NCI-H226 (cell line): Measurements from ENCODE around the gene CDYL2.
"Not testable (repeated sequence)": the region's sequence is repeated elsewhere in the genome, so short reads cannot be mapped to it uniquely, and the experiment has no call there.

Source experiments
- DNase-seq: peaks from one replicate; pipeline ENCODE4 v3.0.0-alpha.2; 2015

CDYL2 gene

DNA sequence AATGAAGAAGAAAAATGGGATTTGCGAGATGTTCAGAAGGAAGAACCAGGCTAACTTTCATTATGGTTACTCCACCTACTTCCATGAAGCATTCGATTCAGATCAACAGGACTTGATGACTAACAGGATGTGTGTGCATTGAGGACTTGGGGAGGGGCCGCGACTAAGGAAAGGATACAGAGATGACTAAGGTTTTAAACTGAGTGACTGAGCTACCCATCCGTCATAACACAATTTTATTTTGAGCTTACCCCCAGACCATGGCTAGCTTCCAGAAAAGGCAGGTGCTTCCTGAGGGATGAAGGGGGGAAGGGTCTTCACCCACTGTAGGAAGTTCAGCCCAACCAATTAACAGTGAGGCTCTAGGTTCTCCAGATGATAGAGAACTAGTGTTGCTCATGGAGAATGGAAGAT lies 2.5 kb upstream of the CDYL2 start:
- peak; percentile 77 for DNase-seq

DNA sequence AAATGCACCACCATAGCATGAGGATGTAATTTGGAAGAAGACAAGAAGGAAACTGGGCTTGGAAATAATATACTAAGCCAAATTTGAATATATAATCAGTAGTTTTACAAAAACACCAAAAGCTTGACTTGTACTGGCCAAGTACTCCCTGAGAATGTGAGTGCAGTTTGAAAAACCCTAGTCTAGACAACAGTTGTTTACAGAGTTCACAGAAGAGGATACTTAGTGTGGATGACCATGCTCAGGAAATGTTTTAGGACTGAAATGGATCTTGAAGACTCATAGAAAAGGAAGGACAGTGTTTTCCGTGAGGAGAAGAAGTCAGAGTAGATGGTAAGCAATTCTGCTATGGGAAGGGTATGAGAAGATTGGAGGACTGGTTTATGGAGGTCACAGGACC lies 1.9 kb upstream of the CDYL2 start:
- no peak for DNase-seq

DNA sequence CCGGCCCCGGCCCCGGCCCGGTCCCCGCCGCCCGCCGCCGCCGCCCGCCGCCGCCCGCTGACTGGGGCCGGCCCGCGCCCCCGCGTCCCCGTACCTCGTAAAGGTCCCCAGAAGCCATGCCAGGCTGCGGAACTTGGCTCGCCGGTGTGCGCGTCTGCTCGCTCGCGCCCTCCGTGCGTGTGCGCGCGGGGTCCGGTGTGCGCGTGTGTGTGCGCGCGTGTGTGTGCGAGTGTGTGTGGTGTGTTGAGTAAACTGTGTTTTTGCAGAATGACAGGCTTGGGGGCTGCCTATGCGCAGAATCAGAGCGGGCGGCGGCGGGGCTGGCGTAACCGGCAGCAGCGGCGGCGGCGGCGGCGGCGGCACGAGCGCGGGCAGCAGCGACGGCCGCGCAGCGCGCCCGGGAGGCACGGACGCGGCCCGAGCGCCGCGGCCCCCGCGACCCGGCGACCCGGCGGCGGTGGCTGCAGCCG lies 307 bp downstream of the CDYL2 start:
- DNase-seq = peak; percentile 27

DNA sequence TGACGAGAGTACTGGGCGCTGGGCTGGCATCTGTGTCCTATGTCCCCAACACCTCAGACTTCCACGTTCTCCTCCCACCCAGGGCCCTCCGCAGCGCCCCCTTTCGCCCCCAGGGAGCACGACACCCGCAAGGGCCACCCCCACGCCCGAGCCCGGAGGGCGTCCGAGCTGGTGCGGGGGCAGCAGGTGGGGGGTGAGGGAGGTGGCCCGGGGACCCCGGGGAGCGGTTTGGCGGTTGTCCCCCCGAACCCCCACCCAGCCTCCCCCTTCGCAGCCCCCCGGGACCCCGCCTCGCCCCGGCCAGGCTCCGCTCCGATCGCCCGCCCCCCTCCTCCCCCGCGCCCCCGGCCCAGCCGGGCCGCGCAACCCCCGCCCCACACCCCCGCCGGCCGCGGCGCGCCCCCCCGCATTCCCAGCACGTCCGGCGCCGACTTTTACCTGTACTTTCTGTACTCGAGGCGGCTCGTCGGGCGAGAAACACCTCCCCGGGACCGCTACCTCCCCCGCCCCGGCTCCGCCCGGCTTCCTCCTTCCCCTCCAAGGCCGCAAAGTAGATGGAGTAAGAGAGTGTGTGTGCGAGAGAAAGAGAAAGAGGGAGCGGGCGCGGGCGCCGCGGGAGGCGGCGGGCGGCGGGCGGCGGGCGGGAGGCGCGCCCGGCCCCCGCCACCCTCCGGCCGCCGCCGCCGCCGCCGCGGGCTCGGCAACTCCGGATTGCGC lies 901 bp downstream of the CDYL2 start:
- peak; percentile 32 for DNase-seq

DNA sequence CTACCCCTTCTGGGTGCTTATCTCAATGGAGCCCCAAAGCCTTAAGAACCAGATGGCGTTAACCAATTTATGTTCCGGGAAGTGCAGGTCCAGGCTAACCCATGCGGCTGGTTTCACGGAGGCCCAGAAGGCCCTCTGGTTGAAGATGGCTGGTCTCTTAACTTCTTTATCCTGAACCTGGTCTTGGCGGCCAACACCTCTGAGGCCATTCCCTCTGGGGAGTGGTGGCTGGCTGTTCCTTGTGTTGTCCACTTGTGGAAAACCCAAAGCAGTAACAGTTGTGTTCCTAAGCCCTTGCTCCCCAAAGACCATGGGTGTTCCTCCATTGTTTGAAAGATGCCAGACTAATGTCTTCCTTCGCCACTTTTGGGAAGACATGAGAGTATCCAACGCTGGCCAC lies 1.5 kb downstream of the CDYL2 start:
- DNase-seq = no peak

DNA sequence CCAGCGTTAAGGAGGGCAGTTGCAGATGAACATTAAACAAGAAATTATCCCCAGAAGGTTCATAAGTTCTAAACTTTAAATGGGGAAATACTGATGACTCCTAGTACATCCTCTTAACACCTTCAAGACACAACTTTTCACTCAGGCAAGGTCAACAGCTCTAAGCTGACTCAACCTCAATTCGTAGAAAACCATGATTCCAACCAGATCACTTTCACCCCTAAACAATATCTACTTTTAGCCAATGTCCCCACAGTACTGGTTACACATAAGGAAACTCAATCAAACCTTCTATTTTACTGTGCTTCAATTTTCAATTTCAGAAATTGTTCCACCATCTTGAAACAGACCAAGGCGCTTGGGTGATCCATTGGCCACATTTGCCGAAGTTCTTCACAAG lies 2.3 kb downstream of the CDYL2 start:
- DNase-seq = no peak

DNA sequence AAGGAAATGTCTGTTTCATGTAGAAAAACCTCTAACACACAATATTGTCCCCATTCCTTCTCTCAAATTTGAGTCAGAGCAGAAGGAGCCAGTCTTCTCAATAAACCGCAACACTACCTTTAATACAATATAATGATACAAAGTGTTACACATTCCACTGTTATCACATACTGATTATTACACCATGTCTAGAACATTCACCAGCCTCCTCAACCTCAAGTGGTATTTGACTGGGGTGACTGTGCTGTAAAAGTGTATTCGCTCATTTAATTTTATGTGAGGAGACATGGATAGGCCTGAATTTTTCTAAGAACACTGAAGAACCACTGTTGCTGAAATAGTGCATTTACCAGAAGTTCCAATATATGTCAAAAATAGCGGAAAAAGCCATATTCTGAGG lies 10.3 kb downstream of the CDYL2 start:
- DNase-seq = peak; percentile 51

DNA sequence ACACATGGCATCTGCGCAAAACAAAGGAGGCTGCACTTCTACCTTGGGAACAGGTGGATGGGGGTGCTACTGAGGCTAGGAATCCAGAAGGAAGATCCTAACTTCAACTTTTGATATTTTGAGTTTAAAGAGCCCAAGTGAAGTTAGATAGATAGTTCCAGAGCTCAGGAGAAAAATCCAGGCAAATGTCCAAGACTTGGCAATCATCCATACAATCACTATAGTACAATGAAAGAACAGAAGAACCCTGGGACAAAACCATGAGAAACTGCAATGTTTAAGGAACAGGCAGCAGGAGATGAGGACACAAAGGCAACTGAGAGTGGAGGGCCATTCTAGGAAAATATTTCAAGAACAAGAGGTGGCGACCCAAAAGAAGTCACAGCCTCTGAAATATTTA lies 12.4 kb downstream of the CDYL2 start:
- peak; percentile 31 for DNase-seq

DNA sequence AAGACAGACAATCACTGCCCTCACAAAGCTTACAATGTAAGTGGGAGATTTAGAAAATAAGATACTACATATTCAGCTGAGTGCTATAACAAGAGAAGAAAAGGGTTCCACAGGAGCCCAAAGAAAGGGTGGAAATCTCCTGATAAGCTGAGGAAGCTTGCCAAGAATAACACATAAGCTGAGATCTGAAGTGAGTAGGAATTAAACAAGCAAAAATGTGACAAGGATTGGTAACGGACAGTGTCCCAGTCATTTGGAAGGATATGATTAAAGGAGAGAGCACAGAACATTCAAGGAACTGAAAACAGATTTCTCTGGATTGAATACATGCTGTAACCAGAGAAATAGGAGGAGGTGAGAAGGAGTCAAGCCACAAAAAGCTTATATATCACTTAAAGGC lies 13.0 kb downstream of the CDYL2 start:
- DNase-seq = peak; percentile 7

DNA sequence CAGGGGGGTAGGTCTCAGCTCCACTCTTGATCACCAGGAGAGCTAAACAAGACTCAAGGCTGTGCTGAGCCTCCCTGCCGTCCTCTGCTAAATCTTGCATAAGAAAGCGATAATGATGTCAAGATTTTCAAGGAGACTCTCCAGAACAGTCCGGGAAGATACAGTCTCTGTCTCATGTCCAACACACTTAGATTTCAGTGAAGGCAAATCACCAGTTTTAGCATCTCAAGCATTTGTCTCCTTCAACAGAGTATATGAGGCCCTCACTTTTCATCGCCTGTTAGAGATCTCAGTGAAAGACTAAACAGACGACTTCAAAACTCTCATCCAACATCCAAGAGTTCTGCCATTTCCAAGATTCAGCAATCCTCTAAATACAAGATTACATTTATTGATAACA lies 13.6 kb downstream of the CDYL2 start:
- DNase-seq = no peak

DNA sequence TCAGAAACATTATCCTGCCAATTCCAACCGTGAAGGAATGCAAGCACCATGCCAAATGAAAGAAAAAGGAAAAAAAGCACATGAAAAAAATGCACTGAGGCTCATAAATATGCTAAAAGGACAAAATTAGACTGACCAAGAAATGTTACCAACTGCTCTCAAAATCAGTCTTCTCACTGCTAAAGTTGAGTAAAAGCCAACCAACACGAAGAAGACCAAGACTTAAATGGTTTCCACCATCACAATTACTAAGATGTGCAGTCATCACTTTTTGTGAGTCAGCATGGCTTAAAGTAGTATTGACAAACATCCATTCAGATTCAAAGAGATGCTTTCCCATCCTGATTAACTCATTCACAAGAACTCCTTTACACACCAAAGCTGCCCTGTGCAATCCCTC lies 16.4 kb downstream of the CDYL2 start:
- no peak for DNase-seq

DNA sequence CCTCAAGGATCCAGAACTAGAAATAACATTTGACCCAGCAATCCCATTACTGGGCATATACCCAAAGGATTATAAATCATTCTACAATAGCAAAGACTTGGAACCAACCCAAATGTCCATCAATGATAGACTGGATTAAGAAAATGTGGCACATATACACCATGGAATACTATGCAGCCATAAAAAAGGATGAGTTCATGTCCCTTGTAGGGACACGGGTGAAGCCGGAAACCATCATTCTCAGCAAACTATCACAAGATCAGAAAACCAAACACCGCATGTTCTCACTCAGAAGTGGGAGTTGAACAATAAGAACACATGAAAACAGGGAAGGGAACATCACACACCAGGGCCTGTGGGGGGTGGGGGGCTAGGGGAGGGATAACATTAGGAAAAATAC lies 17.8 kb downstream of the CDYL2 start:
- not testable (repeated sequence) for DNase-seq

DNA sequence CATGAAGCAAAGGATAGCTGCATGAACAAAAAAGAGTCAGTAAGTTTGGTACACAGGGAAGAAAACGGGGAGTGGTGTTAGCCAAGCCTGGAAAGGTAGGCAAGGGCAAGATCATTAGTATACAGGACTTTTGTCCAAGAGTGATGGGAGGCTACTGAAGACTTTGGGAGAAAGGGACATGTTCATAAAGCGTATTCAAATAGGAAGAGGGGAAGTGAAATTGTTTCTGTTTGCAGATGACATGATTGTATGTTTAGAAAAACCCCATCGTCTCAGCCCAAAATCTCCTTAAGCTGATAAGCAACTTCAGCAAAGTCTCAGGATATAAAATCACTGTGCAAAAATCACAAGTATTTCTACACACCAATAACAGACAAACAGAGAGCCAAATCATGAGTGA lies 19.4 kb downstream of the CDYL2 start:
- no peak for DNase-seq

DNA sequence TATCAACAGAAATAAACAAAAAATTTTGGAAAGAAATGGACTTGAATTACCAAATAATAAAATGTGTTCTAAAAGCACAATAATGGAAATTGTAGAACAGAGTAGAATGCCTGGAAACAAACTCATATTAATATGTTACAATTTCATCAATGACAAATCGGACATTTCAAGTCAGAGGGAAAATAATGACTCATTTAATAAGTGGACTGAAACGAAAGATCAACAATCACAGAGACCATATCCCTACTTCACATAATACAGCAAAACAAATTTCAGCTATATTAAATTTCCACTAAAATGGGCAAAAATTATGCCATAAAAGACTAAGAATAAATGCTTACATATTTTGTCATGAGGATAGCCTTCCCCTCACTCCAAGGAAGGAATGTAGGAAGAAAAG lies 25.7 kb downstream of the CDYL2 start:
- no peak for DNase-seq

DNA sequence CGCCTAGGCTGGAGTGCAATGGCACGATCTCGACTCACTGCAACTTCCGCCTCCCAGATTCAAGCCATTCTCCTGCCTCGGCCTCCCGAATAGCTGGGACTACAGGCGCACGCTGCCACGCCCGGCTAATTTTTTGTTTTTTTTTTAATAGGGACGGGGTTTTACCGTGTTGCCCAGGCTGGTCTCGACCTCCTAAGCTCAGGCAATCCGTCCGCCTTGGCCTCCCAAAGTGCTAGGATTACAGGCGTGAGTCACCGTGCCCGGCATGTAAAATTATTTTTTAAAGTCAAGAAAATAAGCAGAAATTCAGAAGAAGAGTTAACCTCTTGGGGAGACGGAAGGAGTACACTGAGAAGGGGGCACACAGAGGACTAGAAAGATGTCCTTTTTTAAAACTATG lies 27.5 kb downstream of the CDYL2 start:
- no peak for DNase-seq

DNA sequence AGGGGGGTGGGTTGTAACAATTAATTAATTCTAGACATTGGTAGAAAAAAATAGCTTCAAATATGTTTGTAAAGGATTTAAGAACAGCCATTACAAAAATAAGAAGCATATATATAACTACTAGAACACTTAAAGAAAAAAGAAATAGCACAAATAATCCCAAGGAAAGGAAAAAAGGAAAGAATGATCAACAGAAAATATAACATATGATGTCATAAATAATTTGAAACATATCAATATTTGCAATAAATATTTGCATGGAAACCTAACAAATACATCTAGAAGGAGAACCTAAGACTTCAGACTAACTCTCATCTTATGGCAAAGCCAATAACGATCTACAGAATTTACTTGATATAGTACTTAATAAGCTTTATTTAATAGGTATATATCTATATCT lies 28.9 kb downstream of the CDYL2 start:
- no peak for DNase-seq

DNA sequence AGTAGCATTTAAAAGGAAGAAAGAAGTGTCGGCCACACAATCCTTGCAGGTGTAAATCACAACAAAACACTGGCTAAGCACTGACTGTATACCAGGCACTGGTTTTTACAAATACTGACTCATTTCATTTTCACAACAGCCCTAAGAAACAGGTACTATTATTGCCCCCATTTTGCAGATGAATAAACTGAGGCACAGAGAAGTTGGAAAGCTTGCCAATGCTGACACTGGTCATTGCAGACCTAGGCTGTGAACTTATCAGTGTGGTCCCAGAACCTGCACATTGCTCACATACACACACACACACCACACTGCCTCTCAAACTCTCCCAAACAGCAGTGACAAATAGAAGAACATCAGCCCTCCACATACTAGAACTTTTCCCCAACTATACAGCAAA lies 37.6 kb downstream of the CDYL2 start:
- no peak for DNase-seq

DNA sequence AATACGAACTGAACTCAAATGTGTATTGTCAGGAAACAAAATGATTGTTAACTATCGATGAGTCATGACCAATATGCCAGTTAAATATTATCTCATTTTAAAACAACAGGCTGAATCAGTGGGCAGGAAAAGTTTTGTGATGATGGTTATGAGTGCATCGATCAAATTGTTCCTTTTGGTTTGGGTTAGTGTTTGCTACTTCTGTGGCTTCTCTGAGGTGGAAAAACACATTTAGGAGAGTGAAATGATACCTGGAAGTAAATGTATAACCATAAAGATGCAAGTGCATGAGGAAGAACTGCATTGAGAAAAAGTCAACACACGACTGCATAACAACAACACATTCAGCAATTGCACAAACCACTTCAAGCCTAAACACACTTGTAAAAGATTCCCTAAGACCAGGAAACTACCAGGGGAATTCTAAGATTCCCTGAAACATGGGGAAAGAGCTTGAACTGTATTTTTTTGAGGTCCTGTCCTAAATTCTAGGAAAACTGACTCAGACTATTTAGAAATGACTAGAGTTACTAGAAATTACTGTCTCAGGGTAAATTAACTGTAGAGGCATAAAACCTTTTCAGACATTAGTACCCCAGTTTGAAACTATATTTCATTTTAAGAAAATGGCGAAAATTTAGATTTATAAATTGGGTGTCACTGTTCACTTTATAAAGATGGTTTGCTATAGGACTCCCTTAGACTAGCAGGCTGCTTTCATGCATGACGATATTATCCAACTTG lies 44.8 kb downstream of the CDYL2 start:
- DNase-seq = no peak

DNA sequence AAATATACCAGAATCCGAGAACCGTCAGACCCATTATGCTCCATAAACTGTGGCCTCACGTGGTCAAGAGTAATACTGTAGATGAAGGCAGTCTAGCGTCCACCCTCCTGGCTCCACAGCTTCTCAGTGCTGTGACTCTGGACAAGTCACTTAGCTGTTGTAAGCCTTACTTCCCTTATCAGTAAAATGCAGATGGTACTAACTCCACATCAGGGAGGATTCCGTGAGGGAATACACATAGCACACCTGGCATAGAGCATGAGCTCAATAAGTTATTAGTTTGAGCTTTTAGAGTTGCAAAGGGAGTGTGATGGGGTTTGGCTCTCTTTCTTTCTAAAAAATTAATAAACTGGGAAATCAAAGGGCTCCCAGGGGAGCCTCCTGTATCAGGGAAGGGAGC lies 49.9 kb downstream of the CDYL2 start:
- no peak for DNase-seq

DNA sequence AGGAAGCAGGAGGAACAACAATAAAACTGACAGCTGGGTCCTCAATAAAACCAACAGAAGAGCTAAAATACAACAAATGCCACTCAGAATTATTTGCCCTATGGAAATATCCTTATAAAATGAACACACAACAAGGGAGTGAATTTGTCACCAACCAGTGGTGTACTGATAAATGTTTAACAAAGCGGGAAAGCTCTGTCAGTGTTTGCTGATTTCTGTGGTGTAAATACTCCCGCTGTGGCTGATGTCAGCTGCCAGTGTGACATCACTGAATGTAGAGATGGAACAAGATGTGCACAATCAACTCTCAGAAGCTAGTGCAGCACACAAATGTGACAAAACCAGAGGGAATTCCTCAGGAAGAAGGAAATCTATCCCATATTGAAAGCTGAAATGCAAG lies 51.9 kb downstream of the CDYL2 start:
- no peak for DNase-seq

DNA sequence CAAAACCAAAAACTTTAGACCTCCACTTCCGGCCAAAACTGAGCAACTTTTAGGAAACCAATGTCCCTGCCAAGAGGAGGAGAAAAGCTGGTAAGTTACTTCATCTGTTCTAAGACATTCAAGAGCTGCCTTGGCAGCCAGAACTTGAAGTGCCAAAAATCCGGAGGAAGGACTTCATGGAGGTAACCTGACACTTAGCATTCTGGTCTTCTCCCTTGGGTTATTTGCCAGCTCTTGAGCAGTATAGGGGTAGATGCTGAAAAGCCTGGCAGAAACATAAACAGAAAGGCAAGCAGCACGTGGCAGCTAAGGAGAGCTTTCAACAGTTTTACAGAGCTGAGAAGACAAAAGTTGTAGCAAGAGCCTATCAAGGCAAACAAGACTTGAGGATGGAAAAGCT lies 53.2 kb downstream of the CDYL2 start:
- peak; percentile 33 for DNase-seq

DNA sequence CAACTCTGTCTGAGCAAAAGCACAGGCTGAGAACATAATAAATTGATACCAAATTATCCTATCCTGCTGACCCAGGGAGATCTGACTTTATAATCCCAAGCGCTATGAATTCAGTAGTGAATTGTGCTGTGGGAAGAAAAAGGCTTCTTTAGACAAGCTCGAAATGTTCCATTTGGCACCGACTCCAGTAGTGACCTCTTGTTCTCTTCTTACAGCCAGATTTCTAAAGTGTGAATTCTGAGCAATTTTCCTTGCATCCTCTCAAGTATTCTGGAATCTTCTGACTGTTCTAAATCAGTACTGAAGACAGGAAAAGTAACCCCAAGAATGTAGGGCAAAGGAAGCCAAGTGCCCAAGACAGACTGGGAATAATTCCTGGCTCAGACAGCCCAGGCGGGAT lies 58.2 kb downstream of the CDYL2 start:
- no peak for DNase-seq

DNA sequence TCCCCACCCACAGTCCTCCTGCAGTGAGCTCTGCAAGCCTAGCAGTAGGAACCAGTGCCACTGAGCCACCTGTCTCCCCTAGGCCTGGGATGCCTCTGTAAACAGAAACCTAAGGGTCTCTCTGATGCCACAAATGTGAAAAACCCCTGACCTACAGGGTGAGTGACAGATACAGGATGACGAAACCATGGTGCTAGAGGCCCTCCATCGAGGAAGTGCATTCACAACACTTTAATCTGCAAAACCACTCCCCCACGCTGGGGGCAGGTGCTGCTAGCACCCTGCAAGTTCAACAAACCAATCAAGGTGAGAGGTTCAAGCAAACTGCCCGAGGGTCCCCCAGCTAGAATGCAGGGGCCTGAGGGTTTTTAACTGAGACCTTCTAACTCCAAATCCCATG lies 59.5 kb downstream of the CDYL2 start:
- no peak for DNase-seq

DNA sequence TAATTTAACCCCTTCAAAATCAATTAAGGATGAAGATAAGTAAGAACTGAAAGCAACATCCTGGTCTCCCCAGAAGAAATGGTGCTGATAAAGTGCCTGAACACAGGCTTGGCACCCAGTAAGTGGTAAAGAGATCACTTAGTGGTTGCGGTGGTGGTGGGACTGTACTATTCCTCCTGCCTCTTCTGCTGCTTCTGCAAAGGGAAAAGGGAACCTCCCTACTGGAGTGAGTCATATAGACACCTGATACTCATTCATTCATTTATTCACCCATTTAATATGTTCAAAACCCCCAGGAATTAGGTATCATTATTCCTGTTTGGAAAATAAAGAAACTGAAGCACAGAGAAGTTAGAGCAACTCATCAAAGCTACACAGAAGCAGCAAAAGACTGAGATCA lies 60.6 kb downstream of the CDYL2 start:
- DNase-seq = no peak

DNA sequence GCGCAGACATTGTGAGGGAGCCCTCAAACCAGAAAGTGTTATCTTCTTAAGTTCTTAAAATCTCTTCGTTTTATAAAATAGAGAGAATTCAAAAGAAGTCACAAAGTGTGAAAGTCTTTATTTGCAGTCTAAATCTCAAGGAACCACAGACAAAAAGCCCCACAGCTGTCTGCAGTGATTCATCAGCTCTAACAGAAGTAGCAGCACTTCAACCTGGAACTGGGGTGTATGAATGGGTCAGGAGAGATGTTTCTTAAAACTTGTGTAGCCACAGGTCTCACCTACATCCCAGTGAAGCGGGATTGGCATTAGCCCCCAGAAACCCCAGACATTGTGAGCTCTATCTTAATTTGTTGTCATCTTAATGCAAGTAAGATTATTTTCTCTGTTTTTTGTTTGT lies 61.1 kb downstream of the CDYL2 start:
- DNase-seq = no peak
